Fibroblast of the aortic adventitia (primary cell): ENCODE data around the gene SUSD6. TPM values are rescaled to one million over a fixed set of nuclear protein-coding genes. Genes with fewer than 3 reads are reported as not detected.

Source experiments
- DNase-seq: peaks from one replicate; pipeline ENCODE4 v3.0.0-alpha.2; 2010; ENCODE audit warnings: low read depth
- H3K4me3 ChIP-seq: 2 replicates; pipeline ENCODE4 v1.5.1; 2011; ENCODE audit warnings: low read depth, mild to moderate bottlenecking, control low read depth, low read length, moderate library complexity
- total RNA-seq: library from RNA; depleted of rRNA; stranded (reverse); fragments of >200 nt; gene quantifications from 2 replicates; pipeline ENCODE4 v1.2.3, GENCODE V29; 2012; ENCODE audit warnings: low replicate concordance
- TF ChIP-seq, protein P1 (sequence below): IDR thresholded peaks from 2 replicates; pipeline ENCODE4 v1.5.1; 2011; ENCODE audit warnings: mild to moderate bottlenecking, low read length, control low read depth, inconsistent platforms; ENCODE audit not compliant: insufficient read depth

SUSD6 gene
- total RNA-seq, 1 donor: 8.0 TPM

DNA sequence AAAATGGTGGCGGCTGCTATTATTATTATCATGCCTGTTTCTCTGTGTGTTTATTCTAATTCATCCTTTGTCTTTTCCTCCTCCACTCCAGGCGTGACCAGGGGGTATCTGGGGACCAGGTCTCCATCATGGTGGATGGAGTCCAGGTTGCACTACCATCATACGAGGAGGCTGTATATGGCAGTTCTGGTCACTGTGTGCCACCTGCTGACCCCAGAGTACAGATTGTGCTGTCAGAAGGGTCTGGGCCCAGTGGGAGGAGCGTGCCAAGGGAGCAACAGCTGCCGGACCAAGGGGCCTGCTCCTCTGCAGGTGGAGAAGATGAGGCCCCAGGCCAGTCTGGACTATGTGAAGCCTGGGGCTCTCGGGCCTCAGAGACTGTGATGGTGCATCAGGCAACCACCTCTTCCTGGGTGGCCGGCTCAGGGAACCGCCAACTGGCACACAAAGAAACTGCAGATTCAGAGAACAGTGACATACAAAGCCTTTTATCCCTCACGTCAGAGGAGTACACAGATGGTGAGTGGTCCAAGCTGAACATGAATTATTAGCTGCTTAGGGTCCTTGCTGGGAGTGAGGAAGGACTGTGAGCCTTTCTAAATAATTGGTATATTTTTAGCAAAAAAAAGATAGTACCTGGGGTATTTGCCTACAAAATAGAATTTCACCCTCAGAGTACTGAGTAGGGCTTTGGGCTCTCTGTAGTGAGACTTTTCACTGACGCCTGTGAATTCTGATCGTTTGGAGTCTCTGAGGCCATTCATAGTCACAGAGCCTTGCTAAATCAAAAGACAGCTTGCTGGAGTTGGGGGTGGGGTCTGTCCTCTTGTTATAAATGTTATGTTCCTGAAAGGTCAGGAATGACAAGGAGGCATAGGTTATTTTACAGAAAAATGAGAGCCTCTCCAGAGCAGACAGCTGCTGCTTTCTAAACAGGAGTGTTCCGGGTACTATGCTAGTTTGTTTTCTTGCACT is 97.5 kb downstream of the SUSD6 start:
- H3K4me3 ChIP-seq: no peak overlapping the region
- TF ChIP-seq, protein P1, sequence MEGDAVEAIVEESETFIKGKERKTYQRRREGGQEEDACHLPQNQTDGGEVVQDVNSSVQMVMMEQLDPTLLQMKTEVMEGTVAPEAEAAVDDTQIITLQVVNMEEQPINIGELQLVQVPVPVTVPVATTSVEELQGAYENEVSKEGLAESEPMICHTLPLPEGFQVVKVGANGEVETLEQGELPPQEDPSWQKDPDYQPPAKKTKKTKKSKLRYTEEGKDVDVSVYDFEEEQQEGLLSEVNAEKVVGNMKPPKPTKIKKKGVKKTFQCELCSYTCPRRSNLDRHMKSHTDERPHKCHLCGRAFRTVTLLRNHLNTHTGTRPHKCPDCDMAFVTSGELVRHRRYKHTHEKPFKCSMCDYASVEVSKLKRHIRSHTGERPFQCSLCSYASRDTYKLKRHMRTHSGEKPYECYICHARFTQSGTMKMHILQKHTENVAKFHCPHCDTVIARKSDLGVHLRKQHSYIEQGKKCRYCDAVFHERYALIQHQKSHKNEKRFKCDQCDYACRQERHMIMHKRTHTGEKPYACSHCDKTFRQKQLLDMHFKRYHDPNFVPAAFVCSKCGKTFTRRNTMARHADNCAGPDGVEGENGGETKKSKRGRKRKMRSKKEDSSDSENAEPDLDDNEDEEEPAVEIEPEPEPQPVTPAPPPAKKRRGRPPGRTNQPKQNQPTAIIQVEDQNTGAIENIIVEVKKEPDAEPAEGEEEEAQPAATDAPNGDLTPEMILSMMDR: peak; percentile 18
- no peak for DNase-seq

DNA sequence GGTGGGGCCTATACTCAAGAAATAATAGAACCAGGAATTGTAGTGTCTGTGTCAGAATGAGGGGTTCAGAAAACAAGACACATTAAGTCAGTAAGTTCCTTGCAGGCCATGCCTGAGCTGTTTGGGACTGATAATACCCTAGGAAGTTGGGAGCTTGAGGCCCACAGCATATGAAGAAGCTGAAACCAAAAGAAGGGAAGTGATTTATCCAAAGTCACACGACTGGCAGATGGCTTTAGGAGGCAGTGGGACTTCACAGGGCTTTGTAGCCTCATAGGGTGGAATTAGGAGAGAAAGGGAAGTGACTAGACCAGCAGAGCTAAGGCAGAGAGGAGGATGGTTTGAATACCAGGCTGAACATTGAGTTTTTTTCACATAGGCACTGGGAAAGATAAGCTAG is 99.0 kb downstream of the SUSD6 start:
- TF ChIP-seq, protein P1: no peak
- no peak overlapping the region for H3K4me3 ChIP-seq
- no peak for DNase-seq

DNA sequence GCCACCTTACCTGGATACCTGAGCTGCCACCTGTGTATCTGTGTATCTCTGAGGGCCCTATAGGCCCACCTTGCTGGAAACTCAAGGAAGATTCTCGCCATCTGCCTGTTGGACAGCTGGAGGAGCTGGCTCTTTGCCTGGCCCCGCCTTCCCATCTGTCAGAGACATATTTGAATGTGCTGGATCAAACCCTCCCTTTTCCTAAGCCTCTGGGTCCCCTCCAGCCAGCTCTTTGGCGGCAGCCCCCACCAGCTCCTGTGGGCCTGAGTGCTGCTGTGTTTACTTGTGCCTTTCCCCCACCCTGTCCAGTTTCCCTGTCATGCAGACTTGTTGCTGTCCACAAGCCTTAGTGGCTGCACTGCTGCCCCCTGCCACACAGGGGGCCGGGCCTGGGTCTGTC is 99.7 kb downstream of the SUSD6 start:
- DNase-seq: no peak
- no peak overlapping the region for H3K4me3 ChIP-seq

DNA sequence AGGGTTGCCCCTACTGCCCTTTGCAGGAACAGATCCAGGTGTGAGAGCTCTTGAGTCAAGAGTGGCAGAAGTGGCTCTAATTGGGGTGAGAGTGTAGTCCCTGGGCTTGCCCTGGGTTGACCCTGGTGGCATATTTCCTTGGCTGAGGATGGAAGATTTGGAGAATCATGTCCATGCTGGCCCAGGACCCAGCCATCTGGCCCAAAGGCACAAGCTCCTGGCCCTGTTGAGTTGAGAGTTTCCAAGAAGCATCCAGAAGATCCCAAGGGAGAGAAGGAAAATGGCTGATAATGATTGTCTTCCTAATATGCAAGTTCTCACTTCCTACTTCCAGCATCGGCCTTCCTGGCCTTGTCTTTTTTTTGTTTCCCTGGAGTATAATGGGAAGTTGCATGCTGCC is 100.1 kb downstream of the SUSD6 start:
- no peak for DNase-seq
- no peak overlapping the region for H3K4me3 ChIP-seq
- TF ChIP-seq, protein P1: no peak

More for the DNA sequence above, 99.7 kb downstream of the SUSD6 start:
- TF ChIP-seq, protein P1: no peak

DNA sequence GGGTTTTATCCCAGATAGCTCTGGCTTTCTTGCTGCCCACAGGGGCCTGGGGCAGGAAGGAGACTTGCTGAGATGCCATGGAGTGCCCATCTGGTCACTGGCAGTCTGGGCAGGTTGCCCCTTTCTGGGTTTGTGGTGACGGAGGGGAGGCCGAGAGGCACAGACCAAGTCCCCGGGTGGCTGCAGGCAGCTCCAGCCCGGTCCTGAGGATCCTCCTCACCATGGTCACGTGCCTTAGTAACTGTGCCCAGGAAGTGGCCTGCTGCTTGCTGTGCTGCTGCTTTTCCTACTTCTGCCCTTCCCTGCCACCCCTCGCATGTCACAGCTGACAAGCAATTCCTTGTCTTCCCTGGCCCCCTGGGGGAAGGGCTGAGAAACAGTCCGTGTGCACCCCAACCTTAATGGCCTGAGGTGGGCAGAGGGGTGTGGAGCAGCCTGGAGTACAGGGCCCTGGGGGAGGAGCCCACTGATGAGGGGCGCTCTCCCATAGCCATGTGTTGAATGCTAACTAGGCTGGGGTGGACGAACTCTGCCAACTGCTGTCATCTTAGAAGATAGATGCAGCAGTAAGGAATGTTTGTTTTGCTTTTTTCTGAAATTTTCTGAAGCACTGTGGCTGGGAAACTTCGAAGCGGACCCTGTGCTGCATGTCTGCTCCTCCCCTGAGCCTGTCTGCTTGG is 100.6 kb downstream of the SUSD6 start:
- no peak for DNase-seq
- no peak overlapping the region for H3K4me3 ChIP-seq
- TF ChIP-seq, protein P1: no peak

DNA sequence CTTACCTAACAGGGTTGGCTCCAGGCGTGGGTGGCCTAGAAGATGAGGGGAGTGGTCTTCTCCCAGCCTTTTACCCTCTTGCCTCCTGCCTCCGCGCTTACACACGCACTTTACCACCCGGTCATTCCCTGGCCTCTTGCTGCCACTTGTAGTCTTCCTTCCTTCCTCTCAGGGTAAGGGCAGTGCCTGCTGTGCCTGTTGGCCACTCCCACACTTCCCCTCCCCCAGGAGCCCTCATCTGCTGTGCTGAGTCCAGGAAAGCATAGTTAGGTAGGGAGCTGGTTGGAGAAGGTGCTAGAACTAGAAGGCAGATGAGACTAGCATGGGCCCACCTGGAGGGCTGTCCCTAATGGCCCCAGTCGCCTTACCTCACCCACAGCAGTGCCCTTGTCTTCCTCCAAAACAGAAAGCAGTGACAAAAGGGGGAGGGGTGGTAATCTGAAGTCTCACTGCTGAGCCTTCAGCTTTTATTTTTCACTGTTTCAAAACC is 101.2 kb downstream of the SUSD6 start:
- DNase-seq: no peak
- no peak overlapping the region for H3K4me3 ChIP-seq
- TF ChIP-seq, protein P1: no peak
